HepG2 (cell line): ENCODE measurements around the gene INPP5E. TPM values are rescaled to one million over a fixed set of nuclear protein-coding genes. Genes with fewer than 3 reads are reported as not detected.

Experiments
- ATAC-seq: fragments of 200-7000 bp; cut with Tn5 transposase; 3 replicates; pipeline ENCODE4 v1.9.1; 2020; ENCODE audit warnings: mild to moderate bottlenecking, moderate library complexity
- BruUV-seq: library from RNA; stranded (reverse); fragments of 400-500 nt; replicated peaks from 2 replicates; lab custom pipeline; 2021; lab: Mats Ljungman, UMichigan
- CTCF ChIA-PET: fragments of 300-600 bp; formaldehyde crosslinking; extraction: SDS; loops from one replicate; lab custom pipeline; 2021; ENCODE audit warnings: low total read pairs, inconsistent platforms, low intra/inter-chr PET ratio; lab: Yijun Ruan, JAX
- POLR2A ChIA-PET: fragments of 350-600 bp; sonication (Branson Sonifier 250); formaldehyde crosslinking; loops from one replicate; lab custom pipeline; 2020; ENCODE audit warnings: antibody characterized with exemption, inconsistent platforms; lab: Yijun Ruan, JAX
- DNase-seq: peaks from one replicate; pipeline ENCODE4 v3.0.0-alpha.2; 2015; ENCODE audit warnings: low spot score
- FAIRE-seq: peaks from 3 replicates; lab custom pipeline; 2011; peaks lifted over from hg19 to GRCh38; lab: Jason Lieb, UNC
- H2AFZ ChIP-seq: one replicate; pipeline ENCODE4 v1.6.1; 2011; ENCODE audit warnings: low read length, inconsistent platforms
- H3K27ac ChIP-seq: fragments of 300-600 bp; 3 replicates; pipeline ENCODE4 v1.8.0; 2011; ENCODE audit warnings: mixed run types, mild to moderate bottlenecking, mixed read lengths, low read length, inconsistent platforms; ENCODE audit not compliant: insufficient read depth; ENCODE audit errors: extremely low read length
- H3K27me3 ChIP-seq, 2 experiments: fragments of 200-600 bp in 1 of 2; 2 replicates in 1 of 2; 3 replicates in 1 of 2; pipeline versions ENCODE4 v1.6.0 to v1.8.0; 2011; ENCODE audit warnings: low read length in 2 of 2, mild to moderate bottlenecking in 2 of 2, moderate library complexity in 2 of 2, inconsistent platforms in 1 of 2; ENCODE audit not compliant: insufficient read depth in 2 of 2, control insufficient read depth in 1 of 2
- H3K36me3 ChIP-seq, 2 experiments: fragments of 200-600 bp in 1 of 2; replicated peaks in 1 of 2; 2 replicates in 1 of 2; 3 replicates in 1 of 2; pipeline versions ENCODE4 v1.5.1 to v1.8.0; 2011; ENCODE audit warnings: low read length in 2 of 2, inconsistent platforms in 1 of 2; ENCODE audit not compliant: insufficient read depth in 2 of 2, control insufficient read depth in 1 of 2
- H3K4me1 ChIP-seq: 2 replicates; pipeline ENCODE4 v1.5.1; 2012; ENCODE audit warnings: low read length, inconsistent platforms; ENCODE audit not compliant: insufficient read depth
- H3K4me2 ChIP-seq: 2 replicates; pipeline ENCODE4 v1.6.0; 2011; ENCODE audit warnings: low read depth, low read length, inconsistent platforms
- H3K4me3 ChIP-seq, 3 experiments: fragments of 200-600 bp in 1 of 3; sonication (generic), shearing (Covaris generic) in 1 of 3; replicated peaks in 1 of 3; 2 replicates each; pipeline ENCODE4 v1.5.1; 2011 to 2016; ENCODE audit warnings: low read length in 3 of 3, inconsistent platforms in 2 of 3, low read depth in 2 of 3, mild to moderate bottlenecking in 2 of 3, control low read depth in 1 of 3, mixed read lengths in 1 of 3; ENCODE audit not compliant: insufficient read depth in 1 of 3
- H3K79me2 ChIP-seq: one replicate; pipeline ENCODE4 v1.6.1; 2011; ENCODE audit warnings: low read length, inconsistent platforms; ENCODE audit not compliant: insufficient read depth
- H3K9ac ChIP-seq: 2 replicates; pipeline ENCODE4 v1.6.0; 2011; ENCODE audit warnings: mild to moderate bottlenecking, low read depth, low read length, inconsistent platforms; ENCODE audit not compliant: insufficient read depth
- H3K9me3 ChIP-seq: 2 replicates; pipeline ENCODE4 v1.5.1; 2012; ENCODE audit warnings: mild to moderate bottlenecking, low read length
- H4K20me1 ChIP-seq: 2 replicates; pipeline ENCODE4 v1.6.0; 2011; ENCODE audit warnings: inconsistent platforms, mild to moderate bottlenecking, low read length, moderate library complexity; ENCODE audit not compliant: insufficient read depth
- ATF1 ChIP-seq: IDR thresholded peaks from 2 replicates; pipeline ENCODE4 v1.6.1; 2016; ENCODE audit warnings: mild to moderate bottlenecking, control low read depth
- EHMT2 ChIP-seq: fragments of 200-600 bp; sonication (generic); IDR thresholded peaks from 2 replicates; pipeline ENCODE4 v1.7.0; 2017; ENCODE audit warnings: antibody characterized with exemption, low read depth, low read length, borderline replicate concordance
- FOXA1 ChIP-seq, 2 experiments: fragments of 450-650 bp in 1 of 2; sonication (generic) in 1 of 2; formaldehyde crosslinking in 1 of 2; IDR thresholded peaks; 2 replicates each; pipeline versions ENCODE4 v1.4.0 to v1.6.1; 2016 to 2020; ENCODE audit warnings: missing genetic modification reagents in 1 of 2
- HIC2 ChIP-seq: sonication (generic); formaldehyde crosslinking; IDR thresholded peaks from 2 replicates; pipeline ENCODE4 v1.9.0; 2022; ENCODE audit warnings: low read depth, missing genetic modification reagents
- ISL2 ChIP-seq: sonication (generic); formaldehyde crosslinking; IDR thresholded peaks from 2 replicates; pipeline ENCODE4 v1.5.0; 2020; ENCODE audit warnings: missing genetic modification reagents
- LCORL ChIP-seq, 2 experiments: fragments of 450-650 bp in 1 of 2; sonication (generic) in 1 of 2; formaldehyde crosslinking in 1 of 2; IDR thresholded peaks; 2 replicates each; pipeline versions ENCODE4 v1.5.0 to v1.6.1; 2017 to 2020; ENCODE audit warnings: antibody characterized with exemption in 1 of 2, missing genetic modification reagents in 1 of 2
- PAX8 ChIP-seq: sonication (generic); formaldehyde crosslinking; IDR thresholded peaks from 2 replicates; pipeline ENCODE4 v1.8.0; 2022; ENCODE audit warnings: mild to moderate bottlenecking, missing genetic modification reagents, borderline replicate concordance
- PCBP1 ChIP-seq: fragments of 200-400 bp; formaldehyde crosslinking; IDR thresholded peaks from 2 replicates; pipeline ENCODE4 v1.6.1; 2017; ENCODE audit warnings: mild to moderate bottlenecking, low read depth, low read length, borderline replicate concordance
- RBAK ChIP-seq: sonication (generic); formaldehyde crosslinking; IDR thresholded peaks from 2 replicates; pipeline ENCODE4 v1.5.1; 2020; ENCODE audit warnings: mild to moderate bottlenecking, missing genetic modification reagents
- SMAD9 ChIP-seq: sonication (generic); formaldehyde crosslinking; IDR thresholded peaks from 2 replicates; pipeline ENCODE4 v1.5.1; 2020; ENCODE audit warnings: mild to moderate bottlenecking, missing genetic modification reagents
- ZNF749 ChIP-seq: sonication (generic); formaldehyde crosslinking; IDR thresholded peaks from 2 replicates; pipeline ENCODE4 v1.8.0; 2022; ENCODE audit warnings: mild to moderate bottlenecking, missing genetic modification reagents, moderate library complexity, borderline replicate concordance
- WGBS: methylation state at CpG from one replicate; pipeline ENCODE4 v1.1.6; 2017; ENCODE audit warnings: low lambda C conversion rate; 5-methylcytosine and 5-hydroxymethylcytosine counted together
- in situ Hi-C: cut with HindIII; loops from 2 replicates; pipeline ENCODE4 v1.10.0; 2017; ENCODE audit warnings: low pct_unique_long_range_greater_than_20kb; ENCODE audit not compliant: extremely low pct_ligation_motif_present
- intact Hi-C: fragments of 100-400 bp; cut with micrococcal nuclease; formaldehyde crosslinking; loops from one replicate; pipeline ENCODE4 v1.10.0; 2022; ENCODE audit not compliant: unreplicated experiment
- polyA plus RNA-seq, 8 experiments: library from polyadenylated mRNA; depleted of rRNA in 3 of 8; stranded (reverse) in 7 of 8; unstranded in 1 of 8; fragments of >200 nt; fragmentation: Illumina TruSeq in 4 of 8; extraction: Trizol in 4 of 8; gene quantifications; 2 replicates each; pipeline versions ENCODE4 v1.2.1 to v1.2.3, GENCODE V29; 2011 to 2016; ENCODE audit warnings: low read depth in 4 of 8, missing spikeins in 1 of 8, mixed read lengths in 1 of 8; ENCODE audit not compliant: insufficient read depth in 1 of 8
- total RNA-seq, 5 experiments: library from RNA; depleted of rRNA; stranded (reverse); fragments of >200 nt; fragmentation: Illumina TruSeq; extraction: Trizol; gene quantifications; 2 replicates each; pipeline ENCODE4 v1.2.3, GENCODE V29; 2016; ENCODE audit warnings: low read depth in 1 of 5

The INPP5E gene
- total and polyA plus RNA-seq, 2 of the 13 experiments (the other 11 are each of a cell fraction or from before 2014, with no cell fraction given) = 5.5 TPM

- TF ChIP-seq ISL2 (CRISPR knock-in tag) (no peak), SMAD9 (CRISPR knock-in tag) (no peak), PAX8 (no peak), PCBP1 (no peak), HIC2 (CRISPR knock-in tag) (no peak), FOXA1 (IDR thresholded peaks at IDR 0.05) (no peak), FOXA1 (CRISPR knock-in tag; IDR thresholded peaks at IDR 0.05) (no peak), ATF1 (CRISPR knock-in tag) (no peak), RBAK (CRISPR knock-in tag) (no peak), ZNF749 (CRISPR knock-in tag) (no peak), LCORL (IDR thresholded peaks at IDR 0.05) (no peak), LCORL (CRISPR knock-in tag; IDR thresholded peaks at IDR 0.05) (no peak), EHMT2 (no peak)
- Histone ChIP-seq H3K4me2 (no peak overlapping the region), H3K4me1 (peaks cover 7% of the 10 kb centered on the region), H3K9me3 (no peaks in the 10 kb centered on the region), H2AFZ (no peak overlapping the region), H3K4me3 (no peak overlapping the region), H3K36me3 (peaks cover 28 to 67% of the 10 kb centered on the region in 2 experiments; a peak in 4 of 5 replicates), H3K9ac (no peak overlapping the region), H3K79me2 (peaks cover 10% of the 10 kb centered on the region), H4K20me1 (0 out of 2 replicates have a peak, but pooled peaks cover 2% of the 10 kb centered on the region), H3K27me3 (no peaks in the 10 kb centered on the region), H3K27ac (no peak overlapping the region)
- in situ Hi-C loops (no loop called here), intact Hi-C loops (no loop called here)
- ATAC-seq (no peak), DNase-seq (no peak), FAIRE-seq (no peak)
- ChIA-PET CTCF (no interaction called here), POLR2A (interaction anchor here (1.3 kb wide), 1 partner anchor 16 kb away, joined by 3 read pairs; no protein-coding TSS in a partner anchor)
- no TSS peak for BruUV-seq
- WGBS = 100% methylated on average over 2 of the region's 17 CpGs
These were observed 46.1 kb downstream of the INPP5E start for GRCh38 chr9:136393531-136393930.
